Neural progenitor cell (in vitro differentiated cells): ENCODE measurements around the gene CTSW. TPM values are rescaled to one million over a fixed set of nuclear protein-coding genes. Genes with fewer than 3 reads are reported as not detected.

Experiments
- DNase-seq: peaks from one replicate; pipeline ENCODE4 v3.0.0-alpha.2; 2016; ENCODE audit warnings: low spot score
- H2AFZ ChIP-seq: fragments of 200-600 bp; sonication (generic); replicated peaks from 2 replicates; pipeline ENCODE4 v1.6.1; 2016; ENCODE audit warnings: antibody characterized with exemption
- H3F3A ChIP-seq: fragments of 200-600 bp; sonication (generic); 2 replicates; pipeline ENCODE4 v1.6.1; 2016; ENCODE audit warnings: antibody characterized with exemption, low read depth
- H3K27ac ChIP-seq: fragments of 200-600 bp; sonication (generic); 2 replicates; pipeline ENCODE4 v1.5.1; 2016; ENCODE audit warnings: mild to moderate bottlenecking
- H3K27me3 ChIP-seq: fragments of 200-600 bp; sonication (generic); 2 replicates; pipeline ENCODE4 v1.6.1; 2016; ENCODE audit warnings: mild to moderate bottlenecking, moderate library complexity
- H3K36me3 ChIP-seq: fragments of 200-600 bp; sonication (generic); 2 replicates; pipeline ENCODE4 v1.5.1; 2016
- H3K4me1 ChIP-seq: fragments of 200-600 bp; sonication (generic); 2 replicates; pipeline ENCODE4 v1.6.1; 2016; ENCODE audit warnings: mixed run types
- H3K4me2 ChIP-seq: fragments of 200-600 bp; sonication (generic); 2 replicates; pipeline ENCODE4 v1.6.1; 2016
- H3K4me3 ChIP-seq: fragments of 200-600 bp; sonication (generic); 2 replicates; pipeline ENCODE4 v1.5.1; 2016
- H3K79me2 ChIP-seq: fragments of 200-600 bp; sonication (generic); 2 replicates; pipeline ENCODE4 v1.6.1; 2016; ENCODE audit warnings: low read depth
- H3K9ac ChIP-seq: fragments of 200-600 bp; sonication (generic); 2 replicates; pipeline ENCODE4 v1.6.1; 2016
- H3K9me3 ChIP-seq: fragments of 200-600 bp; sonication (generic); 2 replicates; pipeline ENCODE4 v1.5.1; 2016; ENCODE audit warnings: low read depth
- H4K20me1 ChIP-seq: fragments of 200-600 bp; sonication (generic); 2 replicates; pipeline ENCODE4 v1.6.1; 2016; ENCODE audit warnings: low read depth
- H3K27ac Mint-ChIP-seq: 3 replicates; pipeline ENCODE4 v1.8.0; 2021; ENCODE audit warnings: mixed read lengths
- H3K27me3 Mint-ChIP-seq: 2 replicates; pipeline ENCODE4 v1.8.0; 2022; ENCODE audit warnings: low read depth, mild to moderate bottlenecking, inconsistent platforms, moderate library complexity, mixed read lengths; ENCODE audit not compliant: insufficient read depth
- H3K36me3 Mint-ChIP-seq: 3 replicates; pipeline ENCODE4 v1.8.0; 2021; ENCODE audit warnings: mixed read lengths
- H3K4me1 Mint-ChIP-seq: 3 replicates; pipeline ENCODE4 v1.8.0; 2021; ENCODE audit warnings: mixed read lengths
- H3K4me3 Mint-ChIP-seq: 3 replicates; pipeline ENCODE4 v1.8.0; 2021; ENCODE audit warnings: mild to moderate bottlenecking, moderate library complexity, mixed read lengths
- H3K9me3 Mint-ChIP-seq: 3 replicates; pipeline ENCODE4 v1.8.0; 2020; ENCODE audit warnings: mixed read lengths
- CTCF ChIP-seq: fragments of 200-600 bp; sonication (generic); IDR thresholded peaks from 2 replicates; pipeline ENCODE4 v1.5.1; 2017; ENCODE audit warnings: antibody characterized with exemption, mild to moderate bottlenecking
- EZH2 ChIP-seq: fragments of 200-600 bp; sonication (generic); IDR thresholded peaks from 2 replicates; pipeline ENCODE4 v1.6.1; 2017; ENCODE audit warnings: antibody characterized with exemption, mild to moderate bottlenecking, moderate library complexity
- EZH2phosphoT487 ChIP-seq: fragments of 200-600 bp; sonication (generic); IDR thresholded peaks from 2 replicates; pipeline ENCODE4 v1.6.1; 2017; ENCODE audit warnings: antibody characterized with exemption
- total RNA-seq: library from RNA; depleted of rRNA; stranded (reverse); fragments of >200 nt; gene quantifications from 2 replicates; pipeline ENCODE4 v1.2.3, GENCODE V29; 2015; ENCODE audit warnings: low replicate concordance

The CTSW gene
- total RNA-seq, 1 donor from 2014 or later = not detected

- H3K4me2 ChIP-seq = no peak overlapping the region
- peaks cover 14% of the 10 kb centered on the region for H4K20me1 ChIP-seq
- peaks cover 53% of the 10 kb centered on the region for H3K27me3 ChIP-seq
- no peak overlapping the region for H3K4me3 ChIP-seq
- no peak for DNase-seq
- H3K9ac ChIP-seq = no peak overlapping the region
- no peaks in the 10 kb centered on the region for H3K36me3 ChIP-seq
- H2AFZ ChIP-seq = no peak overlapping the region
- Mint-ChIP-seq H3K27me3 (peaks cover 35% of the 10 kb centered on the region), H3K9me3 (no peaks in the 10 kb centered on the region), H3K4me3 (peak overlapping the region; percentile 59), H3K4me1 (peaks cover 22% of the 10 kb centered on the region), H3K36me3 (no peaks in the 10 kb centered on the region), H3K27ac (no peak overlapping the region)
- no peak overlapping the region for H3K27ac ChIP-seq
- TF ChIP-seq EZH2 = no peak
- TF ChIP-seq CTCF = no peak
- no peak for TF ChIP-seq EZH2phosphoT487
- H3K79me2 ChIP-seq = peaks cover 9% of the 10 kb centered on the region
- peaks cover 15% of the 10 kb centered on the region for H3K4me1 ChIP-seq
- H3K9me3 ChIP-seq = no peaks in the 10 kb centered on the region
- peaks cover 28% of the 10 kb centered on the region for H3F3A ChIP-seq
Measured at GRCh38 chr11:65896034-65896999, 16.7 kb downstream of the CTSW start.

GRCh38 chr11:65897020-65897471 is 17.4 kb downstream of the CTSW start:
- Mint-ChIP-seq H3K4me1 (peaks cover 20% of the 10 kb centered on the region), H3K27me3 (peaks cover 38% of the 10 kb centered on the region), H3K27ac (no peak overlapping the region), H3K4me3 (no peak overlapping the region), H3K36me3 (no peaks in the 10 kb centered on the region), H3K9me3 (no peaks in the 10 kb centered on the region)
- no peak for DNase-seq
- no peaks in the 10 kb centered on the region for H3K9me3 ChIP-seq
- peaks cover 11% of the 10 kb centered on the region for H3K4me1 ChIP-seq
- no peak overlapping the region for H3K4me3 ChIP-seq
- H3K9ac ChIP-seq = no peak overlapping the region
- no peak overlapping the region for H3K4me2 ChIP-seq
- H4K20me1 ChIP-seq = peaks cover 11% of the 10 kb centered on the region
- TF ChIP-seq EZH2phosphoT487 (no peak), EZH2 (no peak), CTCF (no peak)
- no peak overlapping the region for H2AFZ ChIP-seq
- peaks cover 2% of the 10 kb centered on the region for H3K79me2 ChIP-seq
- H3K36me3 ChIP-seq = no peaks in the 10 kb centered on the region
- H3K27ac ChIP-seq = no peak overlapping the region
- H3F3A ChIP-seq = peaks cover 26% of the 10 kb centered on the region
- peaks cover 61% of the 10 kb centered on the region for H3K27me3 ChIP-seq

- Histone ChIP-seq H3K4me3 (peak overlapping the region; percentile 47), H3K9me3 (no peaks in the 10 kb centered on the region), H3K36me3 (no peaks in the 10 kb centered on the region), H3K9ac (no peak overlapping the region), H3K27ac (no peak overlapping the region), H3K79me2 (no peaks in the 10 kb centered on the region), H2AFZ (peak overlapping the region; percentile 30), H3K4me2 (peak overlapping the region; percentile 61), H3K4me1 (peaks cover 5% of the 10 kb centered on the region), H4K20me1 (no peaks in the 10 kb centered on the region), H3F3A (peaks cover 13% of the 10 kb centered on the region), H3K27me3 (peaks cover 78% of the 10 kb centered on the region)
- Mint-ChIP-seq H3K27me3 (peaks cover 38% of the 10 kb centered on the region), H3K4me3 (peak overlapping the region; percentile 81), H3K27ac (no peak overlapping the region), H3K9me3 (no peaks in the 10 kb centered on the region), H3K4me1 (peaks cover 20% of the 10 kb centered on the region), H3K36me3 (no peaks in the 10 kb centered on the region)
- DNase-seq = no peak
- TF ChIP-seq EZH2 = no peak
- no peak for TF ChIP-seq CTCF
- TF ChIP-seq EZH2phosphoT487 = no peak
Measured at GRCh38 chr11:65898656-65899355, 19.2 kb downstream of the CTSW start.
